OCI-LY1 (cell line): Measurements from ENCODE around the gene FNDC11.

Source experiments
- EZH2 ChIP-seq: fragments of 200-600 bp; sonication (generic), shearing (Covaris generic); IDR thresholded peaks from 2 replicates; pipeline ENCODE4 v1.8.0; 2017; ENCODE audit warnings: borderline replicate concordance, mixed run types, mild to moderate bottlenecking, antibody characterized with exemption, low read length, moderate library complexity, mixed read lengths
- TF ChIP-seq, protein P1 (sequence below): fragments of 200-600 bp; sonication (generic), shearing (Covaris generic); IDR thresholded peaks from 2 replicates; pipeline ENCODE4 v1.5.1; 2017; ENCODE audit warnings: mild to moderate bottlenecking, antibody characterized with exemption, low read length, moderate library complexity, mixed read lengths

DNA sequence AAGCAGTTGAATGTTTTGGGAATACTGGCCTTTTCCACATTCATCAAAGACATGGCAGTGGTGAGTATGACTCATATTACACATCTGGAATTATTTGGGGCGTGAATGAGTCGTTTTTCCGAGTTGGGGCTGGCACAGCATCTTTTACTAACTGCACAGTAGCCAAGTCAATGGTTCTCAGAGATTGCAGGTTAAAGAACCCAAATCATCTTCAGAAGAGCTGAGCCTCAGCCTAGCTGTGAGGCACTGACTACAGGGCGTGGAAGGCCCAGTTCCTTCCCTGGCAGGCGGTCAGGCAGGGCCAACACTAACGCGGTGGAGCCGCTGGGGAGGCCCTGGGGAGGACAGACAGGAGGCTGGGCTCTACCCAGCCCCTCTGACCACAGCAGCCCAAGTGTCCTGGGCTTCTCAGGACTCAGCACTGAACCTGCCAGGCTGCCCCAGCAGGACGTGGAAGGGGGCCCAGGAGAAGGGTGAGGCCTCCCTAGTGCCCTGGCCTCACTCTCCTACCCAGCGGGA is 40.1 kb downstream of the FNDC11 start:
- TF ChIP-seq, protein P1, sequence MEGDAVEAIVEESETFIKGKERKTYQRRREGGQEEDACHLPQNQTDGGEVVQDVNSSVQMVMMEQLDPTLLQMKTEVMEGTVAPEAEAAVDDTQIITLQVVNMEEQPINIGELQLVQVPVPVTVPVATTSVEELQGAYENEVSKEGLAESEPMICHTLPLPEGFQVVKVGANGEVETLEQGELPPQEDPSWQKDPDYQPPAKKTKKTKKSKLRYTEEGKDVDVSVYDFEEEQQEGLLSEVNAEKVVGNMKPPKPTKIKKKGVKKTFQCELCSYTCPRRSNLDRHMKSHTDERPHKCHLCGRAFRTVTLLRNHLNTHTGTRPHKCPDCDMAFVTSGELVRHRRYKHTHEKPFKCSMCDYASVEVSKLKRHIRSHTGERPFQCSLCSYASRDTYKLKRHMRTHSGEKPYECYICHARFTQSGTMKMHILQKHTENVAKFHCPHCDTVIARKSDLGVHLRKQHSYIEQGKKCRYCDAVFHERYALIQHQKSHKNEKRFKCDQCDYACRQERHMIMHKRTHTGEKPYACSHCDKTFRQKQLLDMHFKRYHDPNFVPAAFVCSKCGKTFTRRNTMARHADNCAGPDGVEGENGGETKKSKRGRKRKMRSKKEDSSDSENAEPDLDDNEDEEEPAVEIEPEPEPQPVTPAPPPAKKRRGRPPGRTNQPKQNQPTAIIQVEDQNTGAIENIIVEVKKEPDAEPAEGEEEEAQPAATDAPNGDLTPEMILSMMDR = no peak
- TF ChIP-seq EZH2 = no peak
